HepG2 (cell line): ENCODE data around the gene PLPPR2. TPM values are rescaled to one million over a fixed set of nuclear protein-coding genes. Genes with fewer than 3 reads are reported as not detected.

Experiments
- FOXK1 ChIP-seq: sonication (generic); formaldehyde crosslinking; IDR thresholded peaks from 2 replicates; pipeline ENCODE4 v1.4.0; 2020; ENCODE audit warnings: low read depth, missing genetic modification reagents, borderline replicate concordance
- MAFF ChIP-seq: IDR thresholded peaks from 2 replicates; pipeline ENCODE4 v1.6.1; 2011; ENCODE audit warnings: low read depth, low read length, improper control_type of control experiment
- MTF2 ChIP-seq: sonication (generic); formaldehyde crosslinking; IDR thresholded peaks from 2 replicates; pipeline ENCODE4 v1.5.0; 2020; ENCODE audit warnings: missing genetic modification reagents, borderline replicate concordance
- PRPF4 ChIP-seq: fragments of 200-400 bp; formaldehyde crosslinking; IDR thresholded peaks from 2 replicates; pipeline ENCODE4 v1.6.1; 2016; ENCODE audit warnings: low read length, low read depth; ENCODE audit not compliant: poor library complexity, severe bottlenecking
- RBM22 ChIP-seq: fragments of 200-400 bp; formaldehyde crosslinking; optimal IDR thresholded peaks from 2 replicates; pipeline ENCODE3; 2017; ENCODE audit warnings: mild to moderate bottlenecking, low read length, moderate library complexity
- STAT5B ChIP-seq: sonication (generic); formaldehyde crosslinking; IDR thresholded peaks from 2 replicates; pipeline ENCODE4 v1.4.0; 2020; ENCODE audit warnings: missing genetic modification reagents
- TCF7L2 ChIP-seq: IDR thresholded peaks from 2 replicates; pipeline ENCODE4 v1.6.1; 2011; ENCODE audit warnings: mild to moderate bottlenecking, low read depth, low read length, moderate library complexity
- THAP8 ChIP-seq: sonication (generic); formaldehyde crosslinking; IDR thresholded peaks from 2 replicates; pipeline ENCODE4 v1.5.1; 2020; ENCODE audit warnings: missing genetic modification reagents, mild to moderate bottlenecking, borderline replicate concordance
- ZBTB38 ChIP-seq: sonication (generic); formaldehyde crosslinking; IDR thresholded peaks from 2 replicates; pipeline ENCODE4 v1.5.1; 2020; ENCODE audit warnings: mild to moderate bottlenecking, missing genetic modification reagents
- ZBTB4 ChIP-seq: sonication (generic); formaldehyde crosslinking; IDR thresholded peaks from 2 replicates; pipeline ENCODE4 v1.4.0; 2020; ENCODE audit warnings: missing genetic modification reagents, mild to moderate bottlenecking, borderline replicate concordance
- ZFP91 ChIP-seq: sonication (generic); formaldehyde crosslinking; IDR thresholded peaks from 2 replicates; pipeline ENCODE4 v1.9.0; 2022; ENCODE audit warnings: missing genetic modification reagents, mild to moderate bottlenecking, borderline replicate concordance
- ZNF333 ChIP-seq: sonication (generic); formaldehyde crosslinking; IDR thresholded peaks from 2 replicates; pipeline ENCODE4 v1.4.0; 2020; ENCODE audit warnings: mild to moderate bottlenecking, missing genetic modification reagents, borderline replicate concordance
- ZNF460 ChIP-seq: sonication (generic); formaldehyde crosslinking; IDR thresholded peaks from 2 replicates; pipeline ENCODE4 v1.5.1; 2020; ENCODE audit warnings: missing genetic modification reagents, mild to moderate bottlenecking, borderline replicate concordance
- ZNF550 ChIP-seq: sonication (generic); formaldehyde crosslinking; IDR thresholded peaks from 2 replicates; pipeline ENCODE4 v1.4.0; 2020; ENCODE audit warnings: mild to moderate bottlenecking, missing genetic modification reagents, borderline replicate concordance
- ZNF770 ChIP-seq: sonication (generic); formaldehyde crosslinking; IDR thresholded peaks from 2 replicates; pipeline ENCODE4 v1.5.0; 2020; ENCODE audit warnings: mild to moderate bottlenecking, missing genetic modification reagents
- ZNF800 ChIP-seq: sonication (generic); formaldehyde crosslinking; IDR thresholded peaks from 2 replicates; pipeline ENCODE4 v1.4.0; 2020; ENCODE audit warnings: missing genetic modification reagents
- ZSCAN9 ChIP-seq: IDR thresholded peaks from 2 replicates; pipeline ENCODE4 v1.6.1; 2016; ENCODE audit warnings: borderline replicate concordance
- polyA plus RNA-seq, 8 experiments: library from polyadenylated mRNA; depleted of rRNA in 3 of 8; stranded (reverse) in 7 of 8; unstranded in 1 of 8; fragments of >200 nt; fragmentation: Illumina TruSeq in 4 of 8; extraction: Trizol in 4 of 8; gene quantifications; 2 replicates each; pipeline versions ENCODE4 v1.2.1 to v1.2.3, GENCODE V29; 2011 to 2016; ENCODE audit warnings: low read depth in 4 of 8, missing spikeins in 1 of 8, mixed read lengths in 1 of 8; ENCODE audit not compliant: insufficient read depth in 1 of 8
- total RNA-seq, 5 experiments: library from RNA; depleted of rRNA; stranded (reverse); fragments of >200 nt; fragmentation: Illumina TruSeq; extraction: Trizol; gene quantifications; 2 replicates each; pipeline ENCODE4 v1.2.3, GENCODE V29; 2016; ENCODE audit warnings: low read depth in 1 of 5
- TF ChIP-seq, protein P1 (sequence below): sonication (generic); formaldehyde crosslinking; IDR thresholded peaks from 2 replicates; pipeline ENCODE4 v1.5.0; 2020; ENCODE audit warnings: missing genetic modification reagents, mild to moderate bottlenecking, borderline replicate concordance

PLPPR2 gene
- total and polyA plus RNA-seq, 2 of the 13 experiments (the other 11 are each of a cell fraction or from before 2014, with no cell fraction given) = 1.5 to 2.1 TPM

- TF ChIP-seq THAP8 (CRISPR knock-in tag) = no peak
- no peak for TF ChIP-seq MAFF
- no peak for TF ChIP-seq MTF2 (CRISPR knock-in tag)
- no peak; the same call in 1 of the 2 replicates for TF ChIP-seq ZBTB4
- TF ChIP-seq STAT5B (CRISPR knock-in tag) = no peak
- TF ChIP-seq ZNF460 (CRISPR knock-in tag) = no peak
- no peak for TF ChIP-seq ZNF333 (CRISPR knock-in tag)
- no peak for TF ChIP-seq TCF7L2
- 0 out of 2 replicates have a peak, but pooled peaks have one; percentile 59 for TF ChIP-seq ZNF550
- no peak for TF ChIP-seq RBM22
- peak; percentile 92 for TF ChIP-seq ZNF770 (CRISPR knock-in tag)
- no peak for TF ChIP-seq PRPF4
- TF ChIP-seq ZSCAN9 = no peak
- TF ChIP-seq FOXK1 (CRISPR knock-in tag) = no peak
- peak; percentile 37; the same call in 1 of the 2 replicates for TF ChIP-seq ZFP91 (CRISPR knock-in tag)
- TF ChIP-seq, protein P1, sequence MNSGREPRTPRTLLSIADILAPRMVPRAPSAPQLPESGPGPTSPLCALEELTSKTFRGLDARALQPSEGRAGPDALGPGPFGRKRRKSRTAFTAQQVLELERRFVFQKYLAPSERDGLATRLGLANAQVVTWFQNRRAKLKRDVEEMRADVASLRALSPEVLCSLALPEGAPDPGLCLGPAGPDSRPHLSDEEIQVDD (CRISPR knock-in tag) = no peak
- no peak for TF ChIP-seq ZBTB38 (CRISPR knock-in tag)
- TF ChIP-seq ZNF800 (CRISPR knock-in tag) = no peak
Measured at GRCh38 chr19:11382898-11383705, 27.9 kb downstream of the PLPPR2 start (continued).
